Esophagus (tissue), 2 donors: ENCODE measurements around the gene ASH1L. TPM values are rescaled to one million over a fixed set of nuclear protein-coding genes. Genes with fewer than 3 reads are reported as not detected.
"Not testable (repeated sequence)": the region's sequence is repeated elsewhere in the genome, so short reads cannot be mapped to it uniquely, and the experiment has no call there.

Source experiments
- H3K27ac ChIP-seq, 2 donors: one replicate each; pipeline ENCODE4 v1.5.1; 2013; ENCODE audit warnings: low read depth in 2 of 2, mild to moderate bottlenecking in 2 of 2, inconsistent platforms in 1 of 2, low read length in 1 of 2, moderate library complexity in 1 of 2
- H3K27me3 ChIP-seq, 2 donors: one replicate each; pipeline ENCODE4 v1.6.1; 2013; ENCODE audit warnings: low read length in 2 of 2, control low read depth in 1 of 2, mild to moderate bottlenecking in 1 of 2; ENCODE audit not compliant: insufficient read depth in 2 of 2, control insufficient read depth in 1 of 2
- H3K36me3 ChIP-seq, 2 donors: one replicate each; pipeline ENCODE4 v1.6.1; 2013; ENCODE audit warnings: low read length in 1 of 2; ENCODE audit not compliant: control insufficient read depth in 2 of 2, insufficient read depth in 2 of 2
- H3K4me1 ChIP-seq, 2 donors: one replicate each; pipeline ENCODE4 v1.6.1; 2013; ENCODE audit warnings: low read length in 1 of 2; ENCODE audit not compliant: control insufficient read depth in 2 of 2, insufficient read depth in 2 of 2
- H3K4me3 ChIP-seq, 2 donors: one replicate each; pipeline ENCODE4 v1.5.1; 2013; ENCODE audit warnings: low read length in 2 of 2, mild to moderate bottlenecking in 2 of 2, low read depth in 1 of 2, moderate library complexity in 1 of 2
- H3K9me3 ChIP-seq, 2 donors: one replicate each; pipeline ENCODE4 v1.6.1; 2013; ENCODE audit warnings: mild to moderate bottlenecking in 2 of 2, low read depth in 1 of 2, low read length in 1 of 2, moderate library complexity in 1 of 2; ENCODE audit not compliant: control insufficient read depth in 2 of 2, insufficient read depth in 1 of 2
- WGBS, 2 donors: extraction: QIAGEN DNeasy Blood & Tissue Kit; methylation state at CpG; one replicate each; pipeline ENCODE4 v1.1.7; 2013; 5-methylcytosine and 5-hydroxymethylcytosine counted together
- polyA plus RNA-seq, 2 donors: library from polyadenylated mRNA; stranded (reverse); fragments of 200-250 nt; gene quantifications; one replicate each; pipeline ENCODE4 v1.2.3, GENCODE V29; 2013
- donor health status: healthy with polysubstance abuse.
- donor health status: Bipolar disorder and iron deficiency.

The ASH1L gene
- polyA plus RNA-seq, 2 donors = 5.9 to 7.2 TPM

- H3K9me3 ChIP-seq, H3K27me3 ChIP-seq, H3K4me3 ChIP-seq, H3K27ac ChIP-seq, H3K4me1 ChIP-seq: not testable (repeated sequence)
- WGBS, 2 donors = 95 to 97% methylated on average over 14 of the region's 14 CpGs
- peaks cover 4 to 14% of the 10 kb centered on the region in 2 donors for H3K36me3 ChIP-seq
These were observed 128.7 kb downstream of the ASH1L start for GRCh38 chr1:155433831-155434389.

GRCh38 chr1:155433128-155433830, 129.3 kb downstream of the ASH1L start:
- WGBS, 2 donors = 93 to 96% methylated on average over 23 of the region's 23 CpGs
- not testable (repeated sequence) for H3K4me1 ChIP-seq, H3K9me3 ChIP-seq, H3K27ac ChIP-seq, H3K27me3 ChIP-seq, H3K4me3 ChIP-seq
- H3K36me3 ChIP-seq = peaks cover 4 to 10% of the 10 kb centered on the region in 2 donors

- no peaks in the 10 kb centered on the region for H3K9me3 ChIP-seq
- no peaks in the 10 kb centered on the region for H3K27me3 ChIP-seq
- no peak overlapping the region for H3K27ac ChIP-seq
- peaks cover 0 to 3% of the 10 kb centered on the region in 2 donors for H3K36me3 ChIP-seq
- no peak overlapping the region for H3K4me3 ChIP-seq
- no peaks in the 10 kb centered on the region for H3K4me1 ChIP-seq
- WGBS, 2 donors = 92 to 93% methylated on average over 7 of the region's 7 CpGs
These were observed 138.5 kb downstream of the ASH1L start for GRCh38 chr1:155424091-155424490.

GRCh38 chr1:155420788-155421187, 141.8 kb downstream of the ASH1L start:
- Histone ChIP-seq H3K4me1 (no peaks in the 10 kb centered on the region), H3K9me3 (no peaks in the 10 kb centered on the region), H3K36me3 (peaks cover 0 to 3% of the 10 kb centered on the region in 2 donors), H3K4me3 (no peak overlapping the region), H3K27me3 (no peaks in the 10 kb centered on the region), H3K27ac (no peak overlapping the region)
- WGBS, 2 donors = 99 to 100% methylated on average over 2 of the region's 2 CpGs

- not testable (repeated sequence) for H3K27ac ChIP-seq, H3K36me3 ChIP-seq, H3K4me1 ChIP-seq, H3K27me3 ChIP-seq, H3K9me3 ChIP-seq, H3K4me3 ChIP-seq
- 92 to 94% methylated on average over 9 of the region's 9 CpGs for WGBS, 2 donors
These were observed 150.8 kb downstream of the ASH1L start for GRCh38 chr1:155411840-155412239.

GRCh38 chr1:155410931-155411330, 151.7 kb downstream of the ASH1L start:
- 87 to 98% methylated on average over 1 of the region's 1 CpG for WGBS, 2 donors

GRCh38 chr1:155396874-155397476, 165.6 kb downstream of the ASH1L start:
- H3K9me3 ChIP-seq = no peaks in the 10 kb centered on the region
- H3K4me3 ChIP-seq = no peak overlapping the region
- H3K27ac ChIP-seq = no peak overlapping the region
- H3K4me1 ChIP-seq = no peaks in the 10 kb centered on the region
- 76 to 77% methylated on average over 12 of the region's 12 CpGs for WGBS, 2 donors
- H3K27me3 ChIP-seq = no peaks in the 10 kb centered on the region
- H3K36me3 ChIP-seq = peaks cover 3% of the 10 kb centered on the region in 2 donors

More at GRCh38 chr1:155410931-155411330, 151.7 kb downstream of the ASH1L start:
- Histone ChIP-seq H3K4me3 (no peak overlapping the region), H3K27me3 (no peaks in the 10 kb centered on the region), H3K9me3 (no peaks in the 10 kb centered on the region), H3K36me3 (peaks cover 0 to 2% of the 10 kb centered on the region in 2 donors), H3K4me1 (no peaks in the 10 kb centered on the region), H3K27ac (no peak overlapping the region)

- Histone ChIP-seq H3K9me3 (no peaks in the 10 kb centered on the region), H3K36me3 (peaks cover 3% of the 10 kb centered on the region in 2 donors), H3K27me3 (no peaks in the 10 kb centered on the region), H3K4me3 (no peak overlapping the region), H3K4me1 (no peaks in the 10 kb centered on the region), H3K27ac (no peak overlapping the region)
- WGBS, 2 donors = 48 to 55% methylated on average over 5 of the region's 5 CpGs
These were observed 169.6 kb downstream of the ASH1L start for GRCh38 chr1:155392898-155393411.

- Histone ChIP-seq H3K9me3 (no peaks in the 10 kb centered on the region), H3K36me3 (peaks cover under 1% of the 10 kb centered on the region in 2 donors), H3K4me1 (no peaks in the 10 kb centered on the region), H3K27ac (no peak overlapping the region), H3K4me3 (no peak overlapping the region), H3K27me3 (no peaks in the 10 kb centered on the region)
These were observed 172.8 kb downstream of the ASH1L start for GRCh38 chr1:155389826-155390225.
